ENCODE results near the gene AGRP.

DNA sequence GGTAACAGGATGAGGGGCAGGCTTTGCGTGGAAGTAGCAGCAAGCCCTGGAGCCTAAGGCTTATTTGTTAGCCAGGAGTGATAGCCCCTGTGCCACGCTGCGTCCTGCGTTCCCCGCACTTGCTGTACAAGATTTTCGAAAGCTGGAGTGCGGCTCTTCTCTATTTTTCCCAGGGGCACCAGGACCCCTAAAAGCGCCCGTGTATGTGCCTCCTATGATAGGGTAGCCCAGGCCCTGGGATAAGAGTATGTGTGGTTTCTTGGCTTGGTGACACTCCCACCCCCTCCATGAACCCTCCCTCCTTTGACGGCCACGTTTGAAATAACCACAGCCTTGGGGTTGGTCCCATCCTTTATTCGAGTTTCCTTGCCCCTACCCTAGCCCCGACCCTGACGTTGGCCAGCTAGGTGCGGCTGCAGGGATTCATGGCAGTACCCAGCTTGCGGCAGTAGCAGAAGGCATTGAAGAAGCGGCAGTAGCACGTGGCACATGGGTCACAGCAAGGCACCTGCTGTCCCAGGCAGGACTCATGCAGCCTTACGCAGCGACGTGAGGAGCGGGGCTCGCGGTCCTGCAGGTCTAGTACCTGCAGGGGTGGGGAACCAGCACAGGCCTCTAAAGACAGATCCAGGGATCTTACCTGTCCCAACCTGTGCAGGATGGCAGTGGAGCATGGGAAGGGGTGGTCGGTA, 968 bp downstream of the AGRP start:
- no peak for TF ChIP-seq CTCF (IDR thresholded peaks at IDR 0.05 in 8 of 11, conservative IDR thresholded peaks at IDR 0.05 in 3 of 11)
- no peak for TF ChIP-seq POLR2AphosphoS5 (IDR thresholded peaks at IDR 0.05)
- TF ChIP-seq POLR2A (IDR thresholded peaks at IDR 0.05) = no peak

All from spleen (tissue), 7 donors.